SK-N-MC (cell line): ENCODE results near the gene VAV1.

ENCODE experiments used
- EZH2 ChIP-seq: fragments of 200-600 bp; sonication (generic); IDR thresholded peaks from one replicate; pipeline ENCODE4 v1.6.1; 2017; ENCODE audit warnings: antibody characterized with exemption
- POLR2AphosphoS5 ChIP-seq: IDR thresholded peaks from 2 replicates; pipeline ENCODE4 v1.6.1; 2012; ENCODE audit warnings: mild to moderate bottlenecking, low read depth, low read length, borderline replicate concordance

DNA sequence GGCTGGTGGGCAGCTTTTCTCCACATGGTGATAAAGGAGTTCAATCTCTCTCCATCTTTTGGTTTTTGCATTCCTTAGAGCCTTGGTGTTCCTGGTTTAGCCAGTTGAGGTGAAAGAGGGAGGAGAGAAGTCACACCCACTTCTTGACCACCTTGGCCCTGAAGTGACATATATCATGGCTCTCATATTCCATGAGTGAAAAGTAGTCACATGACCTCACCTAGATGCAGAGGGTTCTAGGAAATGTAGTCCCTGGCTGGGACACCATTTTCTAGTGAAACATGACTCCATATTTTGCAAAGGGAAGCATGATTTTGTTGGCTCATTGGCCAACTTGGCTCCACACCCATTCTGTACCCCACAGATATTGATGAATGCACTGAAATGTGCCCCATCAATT, 130.9 kb downstream of the VAV1 start:
- no peak for TF ChIP-seq EZH2
- no peak for TF ChIP-seq POLR2AphosphoS5
